ENCODE data around the gene AVPR1B.

The AVPR1B gene

GRCh38 chr1:206117151-206117948 is at the start of gene AVPR1B:
AVPR1B (minus strand) TSS chr1:206117388; CDS start chr1:206116890, 498 bp downstream.
- DNase-seq, result no peak

GRCh38 chr1:206145771-206146290 is 28.6 kb upstream of the AVPR1B start:
- DNase-seq, result no peak

GRCh38 chr1:206144605-206145004 is 27.4 kb upstream of the AVPR1B start:
- no peak for DNase-seq

GRCh38 chr1:206143537-206144172 is 26.5 kb upstream of the AVPR1B start:
- DNase-seq, result no peak

GRCh38 chr1:206142770-206143169 is 25.6 kb upstream of the AVPR1B start:
- no peak for DNase-seq

GRCh38 chr1:206142011-206142410 is 24.8 kb upstream of the AVPR1B start:
- DNase-seq, result no peak

GRCh38 chr1:206136241-206136640 is 19.1 kb upstream of the AVPR1B start:
- no peak for DNase-seq

- no peak for DNase-seq
Observed at GRCh38 chr1:206135248-206135647, 18.1 kb upstream of the AVPR1B start.

- DNase-seq, result no peak
Observed at GRCh38 chr1:206133751-206134415, 16.7 kb upstream of the AVPR1B start.

- DNase-seq, result no peak
Observed at GRCh38 chr1:206131037-206131436, 13.8 kb upstream of the AVPR1B start.

GRCh38 chr1:206128196-206128595 is 11.0 kb upstream of the AVPR1B start:
- no peak for DNase-seq

GRCh38 chr1:206127336-206127735 is 10.1 kb upstream of the AVPR1B start:
- DNase-seq, result no peak

- no peak for DNase-seq
Observed at GRCh38 chr1:206125346-206125745, 8.2 kb upstream of the AVPR1B start.

GRCh38 chr1:206122686-206123085 is 5.5 kb upstream of the AVPR1B start:
- no peak for DNase-seq

- DNase-seq, result no peak
Observed at GRCh38 chr1:206121269-206121668, 4.1 kb upstream of the AVPR1B start.

GRCh38 chr1:206120406-206120805 is 3.2 kb upstream of the AVPR1B start:
- no peak for DNase-seq

- no peak for DNase-seq
Observed at GRCh38 chr1:206116873-206117150, 376 bp downstream of the AVPR1B start.

GRCh38 chr1:206116191-206116872 is 856 bp downstream of the AVPR1B start:
- DNase-seq, result no peak

GRCh38 chr1:206115791-206116190 is 1.4 kb downstream of the AVPR1B start:
- no peak for DNase-seq

- DNase-seq, result no peak
Observed at GRCh38 chr1:206114692-206115640, 2.2 kb downstream of the AVPR1B start.

GRCh38 chr1:206112600-206113301 is 4.4 kb downstream of the AVPR1B start:
- no peak for DNase-seq
